Measurements from ENCODE around the gene SACM1L. TPM values are rescaled to one million over a fixed set of nuclear protein-coding genes. Genes with fewer than 3 reads are reported as not detected.

Gene SACM1L
- total RNA-seq, 2 donors from 2014 or later = 25.1 to 49.5 TPM

GRCh38 chr3:45681221-45681620 is 8.0 kb upstream of the SACM1L start:
- Histone ChIP-seq H3K36me3 (replicated peaks in 1 of 2; ENCODE audit: insufficient read depth in 1 of 2, low read depth in 2 of 2) (peaks cover 3 to 5% of the 10 kb centered on the region in 2 donors), H3K9me3 (no peaks in the 10 kb centered on the region), H3K4me1 (no peaks in the 10 kb centered on the region), H3K4me3 (no peak overlapping the region), H3K27ac (no peak overlapping the region), H3K27me3 (no peaks in the 10 kb centered on the region)
- DNase-seq (no peak), ATAC-seq (no peak)
- no peak for TF ChIP-seq CTCF (IDR thresholded peaks at IDR 0.05)
- no peak for TF ChIP-seq POLR2A (IDR thresholded peaks at IDR 0.05)
- 93 to 100% methylated on average over 1 of the region's 1 CpG for WGBS, 2 donors
- intact Hi-C loops (cut with DNase I) = no loop called here

GRCh38 chr3:45681846-45682245 is 7.3 kb upstream of the SACM1L start:
- Histone ChIP-seq H3K9me3 (no peaks in the 10 kb centered on the region), H3K27me3 (no peaks in the 10 kb centered on the region), H3K36me3 (replicated peaks in 1 of 2; ENCODE audit: insufficient read depth in 1 of 2, low read depth in 2 of 2) (peaks cover 3 to 5% of the 10 kb centered on the region in 2 donors), H3K4me1 (no peaks in the 10 kb centered on the region), H3K27ac (no peak overlapping the region), H3K4me3 (no peak overlapping the region)
- ATAC-seq (no peak), DNase-seq (no peak)
- 90 to 93% methylated on average over 3 of the region's 3 CpGs for WGBS, 2 donors
- intact Hi-C loops (cut with DNase I) = no loop called here
- TF ChIP-seq POLR2A (IDR thresholded peaks at IDR 0.05) (no peak), CTCF (IDR thresholded peaks at IDR 0.05) (no peak)

GRCh38 chr3:45682311-45682710 is 6.9 kb upstream of the SACM1L start:
- Histone ChIP-seq H3K27ac (no peak overlapping the region), H3K4me1 (no peaks in the 10 kb centered on the region), H3K36me3 (replicated peaks in 1 of 2; ENCODE audit: insufficient read depth in 1 of 2, low read depth in 2 of 2) (peaks cover 1 to 5% of the 10 kb centered on the region in 2 donors), H3K9me3 (no peaks in the 10 kb centered on the region), H3K4me3 (no peak overlapping the region), H3K27me3 (no peaks in the 10 kb centered on the region)
- DNase-seq (no peak), ATAC-seq (no peak)
- intact Hi-C loops (cut with DNase I) = no loop called here
- WGBS, 2 donors = 83 to 93% methylated on average over 2 of the region's 2 CpGs
- TF ChIP-seq CTCF (IDR thresholded peaks at IDR 0.05) (no peak), POLR2A (IDR thresholded peaks at IDR 0.05) (no peak)

- TF ChIP-seq CTCF (IDR thresholded peaks at IDR 0.05) (no peak), POLR2A (IDR thresholded peaks at IDR 0.05) (no peak)
- H3K27me3 ChIP-seq = no peaks in the 10 kb centered on the region
- WGBS, 2 donors = 66 to 69% methylated on average over 5 of the region's 5 CpGs
- DNase-seq (no peak), ATAC-seq (no peak)
- H3K4me1 ChIP-seq = no peaks in the 10 kb centered on the region
- H3K4me3 ChIP-seq = no peak overlapping the region
- H3K36me3 ChIP-seq (replicated peaks in 1 of 2; ENCODE audit: insufficient read depth in 1 of 2, low read depth in 2 of 2) = peaks cover 1 to 5% of the 10 kb centered on the region in 2 donors
- intact Hi-C loops (cut with DNase I) = no loop called here
- no peak overlapping the region for H3K27ac ChIP-seq
- no peaks in the 10 kb centered on the region for H3K9me3 ChIP-seq
Measured at GRCh38 chr3:45682786-45683185, 6.4 kb upstream of the SACM1L start.

All from body of pancreas (tissue), 4 donors.